ENCODE data around the gene CD84.
A peak's percentile ranks its signal among the peaks of the same experiment; 100 is the strongest.

Gene CD84

GRCh38 chr1:160492617-160493016 lies 86.7 kb downstream of the CD84 start:
- Histone ChIP-seq H3K36me3 (ENCODE audit: control insufficient read depth, low read length) (peaks cover 83% of the 10 kb centered on the region), H3F3A (ENCODE audit: control insufficient read depth, insufficient read depth) (peaks cover 24% of the 10 kb centered on the region), H3K27ac (ENCODE audit: low read depth, low read length) (no peak overlapping the region), H3K4me1 (ENCODE audit: control insufficient read depth, low read length) (peaks cover 59% of the 10 kb centered on the region), H3K79me2 (ENCODE audit: control insufficient read depth, low read length) (peaks cover 10% of the 10 kb centered on the region), H3K4me2 (ENCODE audit: low read length) (no peak overlapping the region), H3K27me3 (ENCODE audit: control insufficient read depth, low read length) (no peaks in the 10 kb centered on the region), H4K20me1 (ENCODE audit: control insufficient read depth, insufficient read depth, low read depth, low read length) (no peaks in the 10 kb centered on the region), H3K9me2 (replicated peaks; ENCODE audit: control insufficient read depth, low read length) (no peaks in the 10 kb centered on the region), H3K9me3 (ENCODE audit: control insufficient read depth, insufficient read depth, low read length) (no peaks in the 10 kb centered on the region), H3K4me3 (ENCODE audit: low read length) (no peak overlapping the region)
- TF ChIP-seq CTCF (IDR thresholded peaks at IDR 0.05; ENCODE audit: low read depth, low read length, poor library complexity, severe bottlenecking): no peak
- no peak for TF ChIP-seq EZH2phosphoT487 (IDR thresholded peaks at IDR 0.05; ENCODE audit: borderline replicate concordance, low read length)

GRCh38 chr1:160491981-160492380 lies 87.3 kb downstream of the CD84 start:
- TF ChIP-seq CTCF (IDR thresholded peaks at IDR 0.05; ENCODE audit: low read depth, low read length, poor library complexity, severe bottlenecking): no peak
- no peak for TF ChIP-seq EZH2phosphoT487 (IDR thresholded peaks at IDR 0.05; ENCODE audit: borderline replicate concordance, low read length)
- Histone ChIP-seq H3K9me2 (replicated peaks; ENCODE audit: control insufficient read depth, low read length) (no peaks in the 10 kb centered on the region), H3K27ac (ENCODE audit: low read depth, low read length) (peak overlapping the region; percentile 91), H3K9me3 (ENCODE audit: control insufficient read depth, insufficient read depth, low read length) (no peaks in the 10 kb centered on the region), H3F3A (ENCODE audit: control insufficient read depth, insufficient read depth) (peaks cover 27% of the 10 kb centered on the region), H3K79me2 (ENCODE audit: control insufficient read depth, low read length) (peaks cover 10% of the 10 kb centered on the region), H3K27me3 (ENCODE audit: control insufficient read depth, low read length) (no peaks in the 10 kb centered on the region), H3K4me3 (ENCODE audit: low read length) (peak overlapping the region; percentile 48; the same call in 1 of the 2 replicates), H3K36me3 (ENCODE audit: control insufficient read depth, low read length) (peaks cover 88% of the 10 kb centered on the region), H3K4me1 (ENCODE audit: control insufficient read depth, low read length) (peaks cover 65% of the 10 kb centered on the region), H4K20me1 (ENCODE audit: control insufficient read depth, insufficient read depth, low read depth, low read length) (no peaks in the 10 kb centered on the region), H3K4me2 (ENCODE audit: low read length) (peak overlapping the region; percentile 84)

Measured in DOHH2 (cell line).